Measurements from ENCODE around the gene DOCK1.

- no peak for TF ChIP-seq CTCF (IDR thresholded peaks at IDR 0.05)
- no peak for TF ChIP-seq ZFX (IDR thresholded peaks at IDR 0.05; ENCODE audit: borderline replicate concordance)
These were observed 592.5 kb downstream of the DOCK1 start for GRCh38 chr10:127497685-127498084.

Measured in 22Rv1 (cell line).